ENCODE results near the gene ATP5F1E. TPM values are rescaled to one million over a fixed set of nuclear protein-coding genes. Genes with fewer than 3 reads are reported as not detected.

ATP5F1E gene
- total RNA-seq, 1 donor from 2014 or later, result 27.9 TPM

DNA sequence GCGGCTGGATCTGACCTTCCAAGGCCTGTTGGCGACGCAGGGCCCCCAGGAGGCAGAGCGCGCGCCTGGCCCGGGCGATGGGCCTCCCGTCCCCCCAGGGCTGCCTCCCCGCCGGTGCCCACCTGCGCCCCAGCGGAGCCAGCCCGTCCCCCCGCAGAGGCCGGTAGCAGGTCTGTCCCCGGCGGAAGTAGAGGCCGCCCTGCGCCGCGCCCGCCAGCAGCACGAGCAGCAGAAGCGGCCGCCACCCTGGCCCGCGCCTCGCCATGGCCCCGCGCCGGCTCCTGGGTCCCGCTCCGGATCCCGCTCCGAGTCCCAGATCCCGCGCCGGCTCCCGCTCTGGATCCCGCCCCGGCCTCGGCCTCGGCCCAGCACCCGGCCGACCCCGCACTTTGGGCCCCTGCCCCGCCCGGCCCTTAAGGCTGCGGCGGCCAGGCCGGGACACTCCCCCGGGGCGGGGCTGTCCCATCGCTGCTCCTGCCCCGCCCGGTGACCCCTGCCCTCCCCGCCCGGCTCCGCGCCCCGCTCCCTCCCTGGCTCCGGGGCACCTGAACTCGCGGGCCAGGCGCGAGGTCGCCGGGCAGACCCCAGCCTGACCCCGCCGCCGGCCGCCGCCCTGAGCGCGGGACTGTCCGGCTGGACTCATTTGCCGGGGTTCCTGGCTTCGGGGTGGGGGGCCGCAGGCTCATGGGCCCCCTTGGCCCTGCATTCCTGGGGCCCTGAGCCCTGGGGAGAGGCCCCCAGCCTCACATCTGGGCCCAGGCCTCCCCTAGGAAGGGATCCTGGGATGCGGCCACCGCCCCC lies 25.1 kb downstream of the ATP5F1E start, which contains the start of gene CTSZ:
TSS of gene CTSZ (minus strand) at position 391 of the 801 bp plus-strand sequence. CDS start at position 265, 126 bp downstream.
- no peak for DNase-seq (ENCODE audit: extremely low read depth, low read depth, low spot score)

DNA sequence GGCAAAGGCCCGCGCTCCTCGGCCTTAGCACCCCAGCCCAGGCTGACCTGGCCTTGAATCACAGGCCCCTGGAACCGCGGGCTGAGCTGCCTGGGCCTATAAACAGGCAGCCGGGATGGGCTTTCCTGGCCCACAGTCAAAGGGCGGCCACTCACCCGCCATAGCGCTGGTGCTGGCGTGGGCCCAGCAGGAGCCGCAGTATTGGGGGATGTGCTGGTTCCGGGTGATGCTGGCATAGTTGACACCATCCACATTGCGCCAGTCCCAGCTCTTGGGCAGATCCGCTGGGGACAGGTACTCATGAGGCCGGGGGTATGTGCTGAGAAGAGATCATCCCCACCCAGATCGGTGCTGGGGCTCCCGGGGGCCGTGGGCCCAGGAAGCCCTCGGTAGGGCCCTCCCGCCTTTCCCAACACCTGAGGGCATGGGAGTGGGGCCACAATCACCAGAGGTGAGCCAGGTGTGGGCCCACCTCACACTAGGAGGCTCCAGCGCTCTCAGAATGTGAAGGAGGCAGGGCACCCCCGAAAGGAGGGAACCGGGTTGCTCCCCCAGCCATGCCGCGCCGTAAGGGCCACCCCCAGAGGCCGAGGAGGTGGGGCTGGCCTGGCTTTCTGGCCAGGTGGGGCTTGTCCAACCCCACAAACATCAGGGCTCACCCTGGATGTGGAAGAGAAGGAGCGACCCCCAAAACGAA lies 25.8 kb downstream of the ATP5F1E start:
- DNase-seq (ENCODE audit: extremely low read depth, low read depth, low spot score), result no peak

DNA sequence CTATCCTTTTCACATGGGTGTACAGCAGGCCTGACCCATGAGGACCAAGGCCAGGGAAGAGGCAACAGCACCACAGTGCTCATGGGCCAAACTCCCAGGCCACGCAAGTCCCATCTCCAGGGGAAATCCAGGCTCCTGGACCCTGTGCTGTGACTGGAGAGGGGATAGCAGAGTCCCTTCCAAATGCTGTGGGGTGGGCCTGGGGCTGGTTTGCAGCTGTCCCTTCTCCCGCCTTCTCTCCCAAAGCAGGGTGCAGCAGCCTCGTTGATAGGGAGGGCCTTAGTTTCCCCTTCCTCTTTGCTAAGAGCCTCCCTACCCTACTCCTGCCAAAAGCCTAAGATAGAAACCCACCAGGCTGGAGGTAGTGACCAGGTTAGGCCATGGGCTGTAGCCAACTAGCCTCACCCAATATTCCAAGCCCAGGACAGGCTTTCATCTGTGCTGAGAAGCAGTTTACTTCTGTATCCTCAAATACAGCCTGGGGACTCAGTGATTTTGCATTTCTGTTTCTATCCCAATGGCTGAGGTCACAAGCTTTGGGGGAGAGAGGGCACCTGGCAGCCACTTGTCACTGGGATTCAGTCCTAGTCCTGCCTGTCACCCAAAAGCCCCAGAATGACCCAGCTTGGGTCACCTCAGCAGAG lies 26.5 kb downstream of the ATP5F1E start:
- DNase-seq (ENCODE audit: extremely low read depth, low read depth, low spot score), result no peak

DNA sequence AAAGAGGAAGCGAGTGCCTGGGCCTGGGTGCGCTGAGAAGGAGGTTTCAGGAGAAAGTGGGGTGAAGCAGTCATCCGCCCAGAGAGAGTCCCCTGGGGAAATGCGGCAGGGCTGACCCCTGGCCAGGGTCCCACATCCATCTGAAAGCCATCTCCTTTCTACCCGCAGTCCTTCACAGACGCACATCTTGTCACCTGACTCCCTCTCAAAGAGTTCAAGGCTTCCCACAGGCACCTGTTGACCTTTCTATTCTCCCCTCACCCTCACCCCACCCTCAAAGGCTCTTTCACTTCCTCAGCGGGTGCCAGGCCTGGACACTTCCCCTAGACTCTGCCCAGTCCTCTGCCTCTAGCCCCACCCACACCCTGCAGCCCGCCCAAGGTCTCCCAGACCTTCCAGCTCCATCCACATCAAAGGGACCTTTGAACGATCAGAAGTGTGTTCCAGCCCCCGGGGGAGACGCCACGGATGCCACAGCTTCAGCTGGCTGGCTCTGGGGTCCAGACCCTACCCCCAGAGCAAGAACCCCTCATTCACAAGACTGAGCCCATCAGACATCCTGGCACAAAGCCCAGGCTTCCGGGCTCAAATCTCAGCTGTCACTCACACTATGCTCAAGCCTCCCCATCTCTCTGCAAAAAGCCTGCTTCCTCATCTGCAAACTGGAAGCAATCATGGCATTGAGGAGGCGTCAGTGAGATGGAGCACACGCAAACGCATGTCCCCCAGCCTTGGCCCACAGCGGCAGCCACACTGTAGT lies 27.2 kb downstream of the ATP5F1E start:
- no peak for DNase-seq (ENCODE audit: extremely low read depth, low read depth, low spot score)

DNA sequence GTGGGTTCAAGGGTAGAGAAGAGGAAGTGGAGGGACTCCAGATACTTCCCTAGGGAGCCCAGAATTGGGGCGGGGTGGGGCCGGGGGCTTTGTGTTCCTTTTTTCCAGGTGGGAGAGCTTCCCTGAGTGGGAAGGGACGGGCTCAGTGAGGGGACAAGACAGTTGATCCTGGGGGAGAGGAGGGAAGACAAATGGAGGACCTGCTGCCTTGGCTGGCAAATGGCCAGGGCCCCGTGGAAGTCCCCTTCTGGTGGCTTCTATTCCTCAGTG lies 27.7 kb downstream of the ATP5F1E start:
- DNase-seq (ENCODE audit: extremely low read depth, low read depth, low spot score), result no peak

DNA sequence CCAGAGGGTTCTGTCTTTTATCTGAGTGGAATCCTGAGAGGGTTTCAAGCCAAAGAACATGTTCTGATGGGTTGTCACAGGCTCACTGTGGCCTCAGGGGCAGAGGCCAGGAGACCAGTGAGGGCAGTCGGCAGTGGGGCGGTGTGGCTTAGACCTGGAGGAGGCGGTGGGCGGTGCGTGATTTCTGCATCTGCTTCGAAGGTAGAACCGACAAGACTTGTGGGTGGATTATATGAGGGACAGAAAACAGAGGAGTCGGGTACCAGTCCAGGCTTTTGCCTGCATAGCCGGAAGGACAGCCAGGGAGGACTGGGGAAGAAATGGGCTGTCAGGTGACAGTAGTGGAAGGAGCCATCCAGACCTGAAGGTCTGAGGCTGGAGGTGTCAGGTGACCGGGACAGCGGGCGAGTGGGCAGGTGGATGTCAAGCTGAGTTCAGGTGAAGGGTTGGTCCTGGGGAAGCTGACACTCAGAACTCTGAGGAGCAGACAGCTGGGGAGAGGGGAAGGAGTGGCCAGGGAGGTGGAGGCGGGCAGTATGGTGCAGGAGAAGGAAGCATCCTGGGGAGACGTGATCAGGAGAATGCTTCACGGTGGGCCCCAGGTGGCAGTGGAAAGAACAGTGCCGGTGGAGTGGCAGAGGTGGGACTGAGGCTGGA lies 28.2 kb downstream of the ATP5F1E start:
- DNase-seq (ENCODE audit: extremely low read depth, low read depth, low spot score), result no peak

DNA sequence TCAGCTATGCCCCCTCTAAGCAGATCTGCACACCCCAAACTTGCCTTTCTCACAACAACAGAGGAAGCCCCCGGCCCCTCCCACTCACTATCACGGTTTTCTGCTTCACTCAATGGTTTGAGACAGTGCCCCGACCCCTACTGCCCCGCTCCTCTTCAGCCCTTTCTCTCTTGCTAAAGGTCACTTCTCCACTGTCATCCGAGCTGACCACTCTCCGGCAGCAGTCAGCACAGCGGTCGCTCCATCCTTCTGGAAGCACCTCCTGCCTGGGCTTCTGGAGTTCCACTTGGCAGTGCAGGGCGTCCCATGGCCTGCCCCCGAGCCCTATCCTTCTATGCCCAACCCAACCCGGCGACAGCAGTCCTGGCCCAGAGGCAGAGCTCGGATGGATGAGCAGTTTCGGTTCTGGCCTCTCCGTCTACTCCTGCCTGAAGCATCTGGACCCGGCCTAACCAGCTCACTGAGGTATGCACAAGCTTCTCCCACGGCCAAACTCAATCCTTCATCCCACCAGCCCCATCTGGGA lies 29.2 kb downstream of the ATP5F1E start:
- no peak for DNase-seq (ENCODE audit: extremely low read depth, low read depth, low spot score)

DNA sequence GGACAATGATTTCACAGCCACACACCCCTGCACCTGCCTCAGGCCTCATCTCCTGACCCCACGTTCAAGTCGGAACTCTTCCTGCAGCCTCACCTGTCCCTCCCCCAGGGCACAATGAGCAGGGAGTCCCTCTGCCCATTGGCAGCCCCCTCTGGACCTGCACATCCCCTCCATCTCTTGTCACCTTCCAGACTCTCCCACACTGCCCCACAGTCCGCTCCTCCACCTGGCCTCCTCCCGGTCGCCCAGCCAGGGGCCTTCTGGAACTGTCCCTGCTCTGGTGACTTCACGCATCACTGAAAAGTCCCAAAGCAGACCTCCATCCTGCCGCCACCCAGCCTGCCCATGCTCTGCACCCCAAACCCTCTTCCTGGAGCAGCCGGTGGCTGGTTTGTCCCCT lies 29.7 kb downstream of the ATP5F1E start:
- no peak for DNase-seq (ENCODE audit: extremely low read depth, low read depth, low spot score)

DNA sequence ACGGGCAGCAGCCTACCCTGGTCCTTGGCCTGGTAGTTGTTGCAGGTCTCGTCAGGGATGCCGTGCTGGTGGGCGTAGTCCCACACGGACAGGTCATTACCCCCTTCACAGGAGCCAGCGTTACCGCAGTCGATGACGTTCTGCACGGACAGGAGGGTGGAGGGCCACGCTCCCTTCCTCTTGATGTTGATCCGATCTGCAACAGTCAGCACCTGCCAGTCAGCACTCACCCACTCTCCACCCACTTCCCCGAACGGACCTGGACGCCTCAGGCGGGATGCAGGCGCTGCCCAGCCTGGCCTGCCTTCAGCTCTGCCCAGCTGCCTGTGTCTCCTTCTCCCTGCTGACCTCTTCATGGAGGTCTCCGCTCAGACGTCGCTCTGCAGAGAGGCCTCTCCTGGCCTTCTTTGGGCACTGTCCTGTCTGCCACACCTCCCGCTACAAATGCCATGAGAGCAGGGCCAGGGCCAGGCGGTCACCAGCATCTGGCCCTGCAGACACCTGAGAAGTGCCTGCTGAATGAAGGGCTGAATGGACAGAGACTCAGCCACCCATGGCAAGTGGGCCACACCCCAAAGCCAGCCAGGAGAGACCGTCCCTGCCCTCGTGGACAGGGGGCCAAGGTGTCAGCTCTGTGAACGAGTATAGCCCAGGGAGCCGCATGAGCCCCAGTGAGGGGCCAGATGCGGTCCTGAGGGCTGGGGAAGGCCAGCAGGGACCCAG lies 30.5 kb downstream of the ATP5F1E start:
- no peak for DNase-seq (ENCODE audit: extremely low read depth, low read depth, low spot score)

DNA sequence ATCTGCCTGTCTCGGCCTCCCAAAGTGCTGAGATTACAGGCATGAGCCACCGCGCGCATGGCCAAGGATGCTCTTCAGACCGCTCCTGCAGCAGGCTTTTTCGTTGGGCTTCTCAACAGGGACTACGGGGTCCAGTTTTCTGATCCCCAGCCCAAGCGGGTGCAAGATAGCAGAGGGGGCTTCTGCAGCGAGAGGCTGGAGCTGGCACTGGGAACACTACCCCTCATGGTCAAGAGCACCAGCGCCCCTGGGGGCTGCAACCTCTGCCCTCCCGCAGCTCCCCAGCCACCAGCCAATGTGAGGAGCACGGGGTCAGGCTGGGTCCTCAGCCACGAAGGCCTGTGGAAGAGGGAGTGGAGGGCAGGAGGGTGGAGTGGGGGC lies 31.1 kb downstream of the ATP5F1E start:
- DNase-seq (ENCODE audit: extremely low read depth, low read depth, low spot score), result no peak

DNA sequence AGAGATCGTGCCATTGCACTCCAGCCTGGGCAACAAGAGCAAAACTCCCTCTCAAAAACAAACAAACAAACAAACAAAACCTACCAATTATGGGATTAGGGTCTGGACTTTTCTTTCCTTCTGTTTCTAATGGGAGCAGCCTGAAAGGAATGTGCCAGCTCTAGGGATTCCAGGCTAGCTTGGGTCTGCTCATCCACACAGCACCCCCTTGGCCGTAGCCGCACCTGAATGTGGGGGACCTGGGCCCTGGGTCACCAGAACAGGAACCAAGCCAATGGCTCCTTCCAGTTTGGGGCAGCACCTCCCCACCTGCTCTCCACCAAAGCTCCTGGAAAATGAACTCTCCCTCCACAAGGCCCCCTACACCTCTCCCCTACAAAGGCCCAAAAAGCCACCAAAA lies 31.8 kb downstream of the ATP5F1E start:
- DNase-seq (ENCODE audit: extremely low read depth, low read depth, low spot score), result no peak

DNA sequence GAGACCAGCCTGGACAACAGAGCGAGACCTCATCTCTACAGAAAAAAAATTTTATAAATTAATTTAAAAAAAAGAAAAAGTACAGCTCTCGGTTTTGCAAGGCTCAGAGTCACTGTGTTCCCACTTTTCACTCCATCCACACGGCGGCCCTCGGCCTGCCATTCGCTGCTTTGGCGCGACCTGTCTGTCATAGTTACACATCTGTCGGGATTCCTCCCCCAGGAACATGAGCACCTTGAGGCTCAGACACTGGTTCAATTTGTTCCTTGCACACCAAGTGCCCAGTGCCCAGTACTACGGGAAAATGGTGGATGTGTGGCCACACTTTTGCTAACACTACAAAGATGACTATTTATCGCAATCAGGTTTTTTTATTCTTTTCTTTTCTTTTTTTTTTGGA lies 33.5 kb downstream of the ATP5F1E start:
- no peak for DNase-seq (ENCODE audit: extremely low read depth, low read depth, low spot score)

DNA sequence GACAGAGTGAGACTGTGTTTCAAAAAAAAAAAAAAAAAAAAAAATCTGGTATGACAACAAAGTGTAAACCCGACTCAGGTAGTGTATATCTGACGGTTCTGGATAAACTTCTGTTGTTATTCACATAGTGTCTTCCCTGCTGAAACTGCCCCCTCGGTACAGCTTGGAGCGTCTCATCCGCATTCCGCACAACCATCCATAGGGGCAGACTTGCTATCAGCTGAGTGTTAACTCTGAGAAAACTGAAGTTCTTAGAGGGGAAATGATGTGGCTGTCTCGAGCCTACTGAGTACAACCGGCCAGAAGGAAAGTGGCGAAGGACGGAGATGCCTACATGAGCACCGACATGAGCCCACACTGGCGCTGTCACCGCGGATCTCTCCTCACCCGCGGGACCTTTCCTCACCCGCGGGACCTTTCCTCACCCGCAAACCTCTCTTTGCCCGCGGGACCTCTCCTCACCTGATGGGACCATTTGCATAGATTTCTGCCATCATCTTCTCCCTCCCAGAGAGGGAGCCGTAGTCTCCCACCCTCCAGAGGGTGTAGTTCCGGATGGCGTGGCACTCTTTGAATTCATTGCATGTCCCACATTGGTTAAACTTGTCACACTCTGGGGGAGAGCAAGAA lies 34.9 kb downstream of the ATP5F1E start:
- DNase-seq (ENCODE audit: extremely low read depth, low read depth, low spot score), result no peak

DNA sequence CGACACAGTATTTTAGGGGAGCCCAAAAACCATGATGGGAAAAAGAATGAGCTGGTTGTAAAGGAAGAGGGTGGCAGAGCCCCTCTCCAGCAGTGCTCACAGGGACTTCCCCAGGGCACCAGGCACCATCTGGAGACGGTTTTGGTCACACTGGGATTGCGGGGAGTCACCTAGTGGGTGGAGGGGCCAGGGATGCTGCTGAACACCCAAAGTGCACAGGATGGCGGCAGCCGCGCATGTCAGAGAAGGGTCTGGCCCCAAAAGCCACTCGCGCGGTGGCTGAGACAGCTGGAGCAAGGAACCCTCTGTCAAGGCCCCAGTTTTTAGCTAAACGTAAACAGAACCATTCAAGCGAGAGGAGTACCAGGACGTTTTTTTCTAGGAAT lies 35.9 kb downstream of the ATP5F1E start:
- DNase-seq (ENCODE audit: extremely low read depth, low read depth, low spot score), result no peak

DNA sequence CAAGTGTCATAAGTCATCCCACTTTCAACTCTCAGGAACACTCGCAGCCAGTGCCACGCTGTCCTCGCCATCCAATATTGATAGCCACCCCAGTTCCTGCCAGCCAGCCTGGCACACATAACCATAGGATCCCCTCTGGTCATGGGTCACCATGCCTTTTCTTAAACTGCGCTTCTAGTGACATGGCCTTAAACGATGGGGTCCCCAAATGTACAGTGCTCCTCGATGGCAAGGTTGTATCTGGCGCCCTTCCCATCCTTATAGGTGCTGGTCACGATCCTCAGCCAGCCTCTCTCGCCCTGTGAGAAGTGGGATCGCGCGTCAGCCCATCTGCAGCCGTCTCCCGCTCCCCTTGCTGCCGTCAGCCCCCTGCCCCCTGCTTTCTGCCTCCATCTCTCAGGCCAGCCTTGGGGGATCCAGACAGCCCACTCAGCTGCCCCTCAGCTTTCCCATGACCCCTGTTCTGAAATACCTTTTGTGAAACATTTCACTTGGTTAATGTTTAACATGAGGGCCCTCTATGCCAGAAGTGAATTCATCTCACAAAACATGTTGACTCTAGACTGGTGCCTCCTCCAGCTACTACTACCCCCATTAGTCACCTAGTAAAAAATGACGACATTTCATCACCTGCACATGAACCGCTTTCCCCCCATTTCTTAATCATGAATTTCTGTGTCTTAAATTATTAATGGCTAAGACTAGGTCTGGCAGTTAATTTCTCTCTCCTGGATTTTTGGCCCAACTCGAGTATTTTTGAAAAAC lies 36.5 kb downstream of the ATP5F1E start:
- no peak for DNase-seq (ENCODE audit: extremely low read depth, low read depth, low spot score)

DNA sequence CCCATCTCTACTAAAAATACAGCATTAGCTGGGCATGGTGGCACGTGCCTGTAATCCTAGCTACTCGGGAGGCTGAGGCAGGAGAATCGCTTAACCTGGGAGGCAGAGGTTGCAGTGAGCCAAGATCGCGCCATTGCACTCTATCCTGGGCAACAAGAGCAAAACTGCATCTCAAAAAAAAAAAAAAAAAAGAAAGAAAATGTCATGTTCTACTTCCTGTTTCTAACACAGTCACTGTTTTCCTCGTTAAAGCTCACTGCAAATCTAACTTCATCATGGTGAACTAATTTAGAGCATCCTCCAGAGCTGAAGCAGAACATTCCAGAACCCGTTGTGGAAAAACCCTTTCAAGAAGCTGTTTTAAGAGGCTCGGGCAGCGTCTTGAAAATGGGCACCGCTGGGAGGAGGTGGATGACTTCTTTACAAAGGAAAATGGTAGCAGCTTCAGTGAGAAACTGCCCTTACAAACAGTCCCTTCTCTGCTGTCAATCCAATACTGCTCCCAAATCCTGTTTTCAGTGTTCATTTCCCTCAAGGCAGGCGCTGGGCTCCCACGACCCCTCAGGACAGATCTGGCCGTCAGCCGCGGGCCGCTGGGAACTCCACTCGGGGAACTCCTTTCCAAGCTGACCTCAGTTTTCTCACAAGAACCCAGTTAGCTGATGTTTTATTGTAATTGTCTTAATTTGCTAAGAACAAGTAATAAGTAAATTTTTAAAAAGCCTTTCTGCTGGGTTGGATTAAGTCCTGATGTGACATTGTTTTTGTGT lies 37.6 kb downstream of the ATP5F1E start:
- no peak for DNase-seq (ENCODE audit: extremely low read depth, low read depth, low spot score)

DNA sequence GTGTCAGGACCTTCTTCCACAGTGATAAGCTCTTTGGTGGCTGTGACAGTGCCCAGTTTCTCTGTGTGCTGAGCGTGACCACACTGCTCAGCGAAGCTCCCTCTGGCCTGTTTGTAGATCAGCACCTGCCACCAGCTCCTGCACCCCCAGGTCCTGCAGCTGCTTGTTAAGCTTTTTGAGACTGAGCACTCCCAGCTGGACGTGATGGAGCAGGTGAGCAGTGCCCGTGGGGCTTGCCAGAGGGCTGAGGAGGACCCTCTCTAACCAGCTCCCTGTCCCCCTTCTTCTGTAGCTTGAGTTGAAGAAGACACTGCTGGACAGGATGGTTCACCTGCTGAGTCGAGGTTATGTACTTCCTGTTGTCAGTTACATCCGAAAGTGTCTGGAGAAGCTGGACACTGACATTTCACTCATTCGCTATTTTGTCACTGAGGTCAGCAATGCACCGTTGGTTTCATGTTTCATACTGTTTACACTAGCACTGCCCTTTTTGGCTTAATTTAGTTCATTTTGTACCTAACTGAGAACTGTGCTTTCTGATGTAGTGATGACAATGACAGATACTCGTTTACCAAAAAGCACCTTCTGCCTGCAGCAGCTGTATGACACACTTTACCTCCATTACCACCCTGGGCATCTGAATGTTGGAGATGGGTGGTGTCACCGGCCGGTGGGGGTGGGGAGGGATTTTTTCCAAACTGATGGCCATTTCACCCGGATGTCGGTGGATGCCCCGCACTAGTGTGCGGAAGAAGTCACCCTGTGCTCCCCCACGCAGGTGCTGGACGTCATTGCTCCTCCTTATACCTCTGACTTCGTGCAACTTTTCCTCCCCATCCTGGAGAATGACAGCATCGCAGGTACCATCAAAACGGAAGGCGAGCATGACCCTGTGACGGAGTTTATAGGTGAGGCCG lies 38.5 kb downstream of the ATP5F1E start:
- no peak for DNase-seq (ENCODE audit: extremely low read depth, low read depth, low spot score)
